Sigmoid colon (tissue), 4 donors: Measurements from ENCODE around the gene ACAA1.

Source experiments
- CTCF ChIP-seq, 4 experiments: fragments of 450-650 bp in 3 of 4; fragments of 200-600 bp in 1 of 4; IDR thresholded peaks; one replicate each; pipeline ENCODE4 v1.5.1; 2016 to 2019; ENCODE audit warnings: antibody characterized with exemption in 4 of 4, mild to moderate bottlenecking in 3 of 4, moderate library complexity in 2 of 4
- EP300 ChIP-seq, 4 donors: sonication (generic); formaldehyde crosslinking; IDR thresholded peaks; one replicate each; pipeline ENCODE4 v1.6.1; 2017; ENCODE audit warnings: antibody characterized with exemption in 4 of 4
- POLR2A ChIP-seq, 2 donors: fragments of 450-650 bp; IDR thresholded peaks; one replicate each; pipeline ENCODE4 v1.6.1; 2016; ENCODE audit warnings: antibody characterized with exemption in 2 of 2, mild to moderate bottlenecking in 2 of 2, moderate library complexity in 2 of 2
- POLR2AphosphoS5 ChIP-seq, 4 donors: sonication (generic); formaldehyde crosslinking; IDR thresholded peaks; one replicate each; pipeline ENCODE4 v1.6.1; 2017; ENCODE audit warnings: antibody characterized with exemption in 4 of 4

GRCh38 chr3:38177181-38177580 lies 40.3 kb upstream of the ACAA1 start:
- TF ChIP-seq CTCF (IDR thresholded peaks at IDR 0.05): no peak
- TF ChIP-seq POLR2A (IDR thresholded peaks at IDR 0.05): no peak
- no peak for TF ChIP-seq EP300 (IDR thresholded peaks at IDR 0.05)
- TF ChIP-seq POLR2AphosphoS5 (IDR thresholded peaks at IDR 0.05): no peak
